Uterus (tissue), 2 donors: Measurements from ENCODE around the gene BCKDK.

ENCODE experiments used
- POLR2A ChIP-seq, 2 donors: fragments of 450-650 bp; IDR thresholded peaks; one replicate each; pipeline ENCODE4 v1.6.1; 2016; ENCODE audit warnings: antibody characterized with exemption in 2 of 2, mild to moderate bottlenecking in 1 of 2, moderate library complexity in 1 of 2
- TF ChIP-seq, protein P1 (sequence below), 4 experiments: fragments of 200-600 bp in 2 of 4; fragments of 450-650 bp in 2 of 4; sonication (generic) in 2 of 4; IDR thresholded peaks; one replicate each; pipeline ENCODE4 v1.5.1; 2016 to 2019; ENCODE audit warnings: antibody characterized with exemption in 4 of 4, mild to moderate bottlenecking in 2 of 4, moderate library complexity in 1 of 4

DNA sequence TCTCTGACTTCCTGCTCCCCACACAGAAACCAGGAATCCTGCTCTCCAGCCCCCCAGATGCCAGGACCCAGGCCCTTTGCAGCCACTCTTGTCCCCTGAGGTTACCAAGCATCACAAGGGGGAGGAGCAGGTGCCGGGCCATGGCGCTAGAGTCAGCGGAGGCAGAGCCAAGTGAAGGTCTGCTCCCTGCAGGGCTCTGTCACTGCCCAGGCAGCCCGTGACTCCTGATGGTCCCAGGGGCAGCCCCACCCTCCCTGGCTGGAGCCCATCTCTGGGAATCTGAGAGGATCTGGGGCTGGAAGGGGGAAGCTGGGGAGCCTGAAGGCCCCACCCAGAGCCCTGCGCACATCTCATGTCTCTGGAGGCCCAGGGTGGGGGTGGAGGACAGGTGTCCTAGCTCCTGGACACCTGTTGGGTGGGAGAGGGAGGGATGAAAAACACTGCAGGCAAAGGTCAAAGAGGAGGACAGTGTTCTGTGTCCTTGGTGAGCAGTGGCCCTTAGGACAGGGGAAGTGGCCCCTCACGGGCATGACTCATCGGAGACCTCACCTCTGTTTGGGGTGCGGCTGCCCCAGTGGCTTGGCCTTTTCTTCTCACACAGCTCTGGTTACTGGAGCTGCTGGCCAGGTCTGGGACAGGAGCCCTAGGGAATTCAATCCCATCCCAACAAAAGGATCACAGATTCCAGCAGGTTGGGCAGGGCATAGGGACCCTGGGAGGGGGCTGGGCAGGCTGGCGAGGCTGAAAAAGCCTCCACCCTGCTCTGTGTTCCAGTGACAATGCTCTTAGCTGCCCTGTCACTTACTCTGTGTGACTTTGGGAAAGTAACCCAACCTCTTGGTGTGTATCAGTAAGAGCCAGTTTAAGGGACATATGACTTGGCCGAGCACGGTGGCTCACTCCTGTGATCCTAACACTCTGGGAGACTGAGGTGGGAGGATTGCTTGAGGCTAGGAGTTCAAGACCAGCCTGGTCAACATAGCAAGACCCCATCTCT lies 42.0 kb downstream of the BCKDK start, which contains the start of gene PRSS36:
- TF ChIP-seq, protein P1, sequence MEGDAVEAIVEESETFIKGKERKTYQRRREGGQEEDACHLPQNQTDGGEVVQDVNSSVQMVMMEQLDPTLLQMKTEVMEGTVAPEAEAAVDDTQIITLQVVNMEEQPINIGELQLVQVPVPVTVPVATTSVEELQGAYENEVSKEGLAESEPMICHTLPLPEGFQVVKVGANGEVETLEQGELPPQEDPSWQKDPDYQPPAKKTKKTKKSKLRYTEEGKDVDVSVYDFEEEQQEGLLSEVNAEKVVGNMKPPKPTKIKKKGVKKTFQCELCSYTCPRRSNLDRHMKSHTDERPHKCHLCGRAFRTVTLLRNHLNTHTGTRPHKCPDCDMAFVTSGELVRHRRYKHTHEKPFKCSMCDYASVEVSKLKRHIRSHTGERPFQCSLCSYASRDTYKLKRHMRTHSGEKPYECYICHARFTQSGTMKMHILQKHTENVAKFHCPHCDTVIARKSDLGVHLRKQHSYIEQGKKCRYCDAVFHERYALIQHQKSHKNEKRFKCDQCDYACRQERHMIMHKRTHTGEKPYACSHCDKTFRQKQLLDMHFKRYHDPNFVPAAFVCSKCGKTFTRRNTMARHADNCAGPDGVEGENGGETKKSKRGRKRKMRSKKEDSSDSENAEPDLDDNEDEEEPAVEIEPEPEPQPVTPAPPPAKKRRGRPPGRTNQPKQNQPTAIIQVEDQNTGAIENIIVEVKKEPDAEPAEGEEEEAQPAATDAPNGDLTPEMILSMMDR (IDR thresholded peaks at IDR 0.05): no peak
- no peak for TF ChIP-seq POLR2A (IDR thresholded peaks at IDR 0.05)
